ENCODE results near the gene PRSS8. TPM values are rescaled to one million over a fixed set of nuclear protein-coding genes. Genes with fewer than 3 reads are reported as not detected.
"Not testable (repeated sequence)": the region's sequence is repeated elsewhere in the genome, so short reads cannot be mapped to it uniquely, and the experiment has no call there.

PRSS8 gene
- polyA plus RNA-seq, 1 donor, result 0.09 TPM

DNA sequence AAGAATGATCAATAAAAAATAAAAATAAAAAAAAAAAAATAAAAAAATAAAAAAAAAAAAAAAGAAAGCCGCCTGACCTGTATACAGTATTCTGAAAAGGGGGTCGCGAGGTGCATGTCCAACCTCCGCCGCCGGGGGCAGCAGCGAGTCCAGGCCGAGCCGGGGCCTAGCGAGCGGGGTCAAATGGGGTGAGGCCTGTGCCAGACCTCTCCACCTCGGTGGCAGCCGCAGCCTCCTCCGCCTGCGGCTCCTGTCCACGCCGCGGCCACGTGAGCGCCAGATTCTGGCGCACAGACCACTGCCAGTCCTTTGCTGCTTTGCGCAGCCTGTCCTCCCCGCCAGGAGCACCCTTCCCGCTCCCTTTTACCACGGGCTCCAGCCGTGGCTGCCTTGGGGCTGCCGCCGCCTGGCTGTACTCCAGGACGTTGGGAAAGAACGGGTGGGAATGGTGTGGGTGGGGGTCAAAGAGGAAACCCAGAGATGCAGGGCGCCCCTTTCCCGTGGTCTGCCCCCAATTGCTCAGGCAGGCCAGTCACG, 29.8 kb downstream of the PRSS8 start:
- no peak for DNase-seq (ENCODE audit: low read depth)

DNA sequence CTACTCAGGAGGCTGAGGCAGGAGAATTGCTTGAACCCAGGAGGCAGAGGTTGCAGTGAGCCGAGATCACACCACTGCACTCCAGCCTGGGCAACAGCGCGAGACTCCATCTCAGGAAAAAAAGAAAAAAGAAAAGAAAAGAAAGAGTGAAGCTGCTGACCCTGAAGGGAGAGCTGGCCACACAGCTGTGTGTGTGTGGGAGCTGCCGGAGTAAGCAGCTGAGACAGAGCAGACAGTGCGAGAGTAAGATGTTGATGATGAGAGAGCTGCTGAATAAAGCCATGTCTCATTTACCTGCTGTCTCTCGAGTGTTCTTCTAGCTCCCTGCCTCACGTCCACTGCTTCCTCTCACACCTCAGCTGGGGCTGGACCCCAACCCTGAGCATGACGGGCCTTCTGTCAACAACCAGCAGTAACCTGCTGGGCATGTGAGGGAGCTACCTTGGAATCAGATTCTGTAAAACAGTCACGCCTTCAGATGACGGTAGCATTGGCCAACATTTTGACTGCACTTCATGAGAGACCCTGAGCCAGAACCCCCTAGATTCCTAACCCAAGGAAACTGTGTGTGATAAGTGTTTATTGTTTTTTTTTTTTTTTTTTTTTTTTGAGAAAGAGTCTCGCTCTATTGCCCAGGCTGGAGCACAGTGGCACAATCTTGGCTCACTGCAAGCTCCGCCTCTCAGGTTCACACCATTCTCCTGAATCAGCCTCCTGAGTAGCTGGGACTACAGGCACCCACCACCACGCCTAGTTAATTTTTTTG, 34.5 kb downstream of the PRSS8 start:
- DNase-seq (ENCODE audit: low read depth), result not testable (repeated sequence)

DNA sequence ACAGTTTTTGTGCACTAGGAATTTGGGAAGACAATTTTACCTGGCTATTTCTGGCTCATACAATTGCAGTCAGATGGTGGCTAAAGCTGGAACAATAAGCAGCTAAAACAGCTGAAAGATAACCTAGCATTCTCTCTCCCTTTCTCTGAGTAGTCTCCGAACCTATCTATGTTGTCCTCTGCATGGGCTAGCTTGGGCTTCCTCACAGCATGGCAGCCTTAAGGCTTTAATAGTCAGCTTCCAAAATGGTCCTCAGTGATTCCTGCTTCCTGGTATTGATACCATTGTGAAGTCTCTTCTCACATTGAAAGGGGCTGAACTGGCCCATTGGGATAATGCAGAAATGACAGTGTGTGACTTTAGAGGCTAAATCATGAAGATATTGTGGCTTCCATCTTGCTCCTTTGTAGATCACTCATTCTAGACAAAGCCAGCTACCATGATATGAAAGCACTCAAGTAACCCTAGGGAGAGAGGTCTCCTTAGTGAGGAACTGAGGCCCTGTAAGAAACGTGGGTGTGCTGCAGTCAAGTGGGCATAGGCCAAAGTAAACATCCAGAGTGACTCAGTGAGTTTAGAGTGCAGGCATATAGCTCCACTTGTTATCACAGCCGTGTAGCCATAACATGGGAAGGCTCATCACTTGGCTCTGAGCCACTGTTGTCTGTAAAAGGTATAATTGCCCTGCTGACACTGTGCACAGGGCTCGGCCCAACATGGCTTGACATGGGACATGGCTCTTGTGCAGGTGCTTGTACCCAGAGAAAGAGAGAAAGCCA, 35.5 kb downstream of the PRSS8 start:
- DNase-seq (ENCODE audit: low read depth), result no peak

DNA sequence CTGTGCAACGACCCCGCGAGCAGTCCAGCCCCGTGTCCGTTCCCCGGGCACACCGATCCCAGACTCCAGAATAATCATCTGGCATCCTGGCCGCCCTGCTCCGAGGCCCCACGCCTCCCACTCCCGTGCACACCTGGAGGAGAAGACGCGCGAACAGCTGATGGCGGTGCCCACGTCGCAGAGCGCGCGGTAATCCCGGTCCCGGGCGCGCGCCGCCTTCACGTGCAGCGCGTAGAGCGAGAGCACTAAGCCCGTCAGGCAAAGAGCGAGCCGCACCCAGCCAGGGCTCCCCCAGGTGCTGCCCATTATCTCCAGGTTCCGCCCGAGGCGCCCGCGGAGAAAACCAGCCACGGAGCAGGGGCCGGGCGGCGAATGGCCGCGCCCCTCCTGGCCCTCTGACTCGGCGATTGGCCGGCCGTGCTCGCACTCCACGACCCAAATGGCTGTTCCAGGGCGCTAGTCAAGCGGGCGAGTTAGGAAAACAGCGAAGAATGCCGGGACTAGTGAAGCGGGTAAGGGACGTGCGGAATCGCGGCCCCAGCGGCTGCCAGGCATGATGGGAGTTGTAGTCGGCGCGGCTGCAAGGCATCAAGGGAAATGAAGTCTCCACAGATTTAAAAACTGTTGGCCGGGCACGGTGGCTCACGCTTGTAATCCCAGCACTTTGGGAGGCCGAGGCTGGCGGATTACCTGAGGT, 41.0 kb downstream of the PRSS8 start, which contains the start of gene VKORC1:
Gene VKORC1, minus strand, starts transcription at position 374 of the 697 bp plus-strand sequence. Its CDS starts 68 bp downstream, at position 306.
- peak; percentile 88 for DNase-seq (ENCODE audit: low read depth)

DNA sequence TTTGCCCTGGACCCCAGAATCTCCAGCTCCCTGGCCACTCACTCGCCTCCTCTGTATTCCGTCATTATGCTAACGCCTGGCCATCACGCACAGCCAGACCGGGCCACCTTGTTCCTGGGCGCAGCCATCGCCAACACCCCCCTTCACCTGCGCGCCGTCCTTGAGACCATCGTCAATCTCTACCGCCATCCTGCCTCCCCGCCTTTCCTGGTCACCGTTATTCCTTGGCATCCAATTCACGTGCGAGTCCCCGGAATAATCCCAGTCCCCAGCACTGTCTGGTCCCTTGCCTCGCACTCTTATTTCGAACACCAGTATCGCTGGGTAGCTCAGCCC, 41.5 kb downstream of the PRSS8 start:
- DNase-seq (ENCODE audit: low read depth), result no peak

- no peak for DNase-seq (ENCODE audit: low read depth)
Observed at GRCh38 chr16:31093132-31093703, 42.3 kb downstream of the PRSS8 start.

- DNase-seq (ENCODE audit: low read depth), result no peak
Observed at GRCh38 chr16:31092330-31092729, 43.2 kb downstream of the PRSS8 start.

GRCh38 chr16:31090540-31090939, 45.0 kb downstream of the PRSS8 start:
- no peak for DNase-seq (ENCODE audit: low read depth)

- DNase-seq (ENCODE audit: low read depth), result no peak
Observed at GRCh38 chr16:31089199-31089598, 46.3 kb downstream of the PRSS8 start.

GRCh38 chr16:31088459-31089183, 46.9 kb downstream of the PRSS8 start, which contains the start of gene PRSS53:
Gene PRSS53, minus strand, starts transcription at chr16:31088943. Its CDS starts 134 bp downstream, at chr16:31088809.
- DNase-seq (ENCODE audit: low read depth), result no peak

- no peak for DNase-seq (ENCODE audit: low read depth)
Observed at GRCh38 chr16:31087971-31088370, 47.6 kb downstream of the PRSS8 start.

GRCh38 chr16:31087481-31087880, 48.0 kb downstream of the PRSS8 start:
- no peak for DNase-seq (ENCODE audit: low read depth)

DNA sequence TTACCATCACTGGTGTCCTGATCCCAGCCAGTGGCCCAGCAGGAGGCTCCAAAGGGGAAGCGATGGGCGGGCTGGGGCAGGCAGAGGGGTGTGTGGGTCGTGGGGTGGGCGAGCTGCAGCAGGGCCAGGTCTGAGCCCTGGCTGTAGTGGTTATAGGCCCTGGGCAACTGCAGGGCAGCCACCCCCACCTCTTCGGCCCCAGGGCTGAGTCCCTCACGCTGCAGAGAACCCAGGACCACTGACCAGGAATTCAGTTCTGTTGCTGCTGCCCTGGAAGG, 49.0 kb downstream of the PRSS8 start:
- DNase-seq (ENCODE audit: low read depth), result no peak

DNA sequence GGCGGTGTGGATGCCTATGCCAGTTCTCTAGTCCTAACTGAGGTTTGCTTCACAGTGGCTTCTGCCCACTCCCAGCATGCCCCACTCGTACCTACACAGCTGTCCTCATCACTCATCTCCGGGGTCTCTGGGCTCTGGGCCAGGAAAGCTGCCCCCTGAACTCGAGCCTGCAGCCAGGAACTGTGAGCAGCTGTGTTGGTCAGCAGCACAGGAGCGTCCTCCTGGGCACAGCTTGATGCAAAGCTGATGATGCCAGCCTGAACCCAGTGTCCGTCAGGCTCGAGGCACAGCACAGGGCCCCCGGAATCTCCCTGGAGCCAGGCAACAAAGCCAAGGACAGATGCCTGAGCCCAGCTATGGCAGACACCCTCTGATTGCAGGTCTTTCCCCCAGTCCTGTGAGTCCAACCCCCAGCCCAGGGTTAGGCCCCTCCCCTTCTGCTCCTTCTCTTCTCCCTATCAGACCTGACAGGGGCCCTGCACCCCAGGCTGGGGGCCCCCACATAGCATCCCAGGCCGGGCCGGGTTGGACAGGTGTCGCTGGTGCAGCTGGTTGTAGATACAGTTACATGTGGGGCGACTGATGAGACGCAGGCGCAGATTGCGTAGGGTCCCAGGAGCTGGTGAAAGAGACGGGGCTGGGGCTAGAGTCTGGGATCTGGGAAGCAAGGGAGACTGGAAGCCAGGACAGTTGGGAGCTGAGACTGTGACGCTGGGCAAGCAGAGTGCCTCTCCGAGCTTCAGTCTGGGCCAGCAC, 49.5 kb downstream of the PRSS8 start:
- no peak for DNase-seq (ENCODE audit: low read depth)

DNA sequence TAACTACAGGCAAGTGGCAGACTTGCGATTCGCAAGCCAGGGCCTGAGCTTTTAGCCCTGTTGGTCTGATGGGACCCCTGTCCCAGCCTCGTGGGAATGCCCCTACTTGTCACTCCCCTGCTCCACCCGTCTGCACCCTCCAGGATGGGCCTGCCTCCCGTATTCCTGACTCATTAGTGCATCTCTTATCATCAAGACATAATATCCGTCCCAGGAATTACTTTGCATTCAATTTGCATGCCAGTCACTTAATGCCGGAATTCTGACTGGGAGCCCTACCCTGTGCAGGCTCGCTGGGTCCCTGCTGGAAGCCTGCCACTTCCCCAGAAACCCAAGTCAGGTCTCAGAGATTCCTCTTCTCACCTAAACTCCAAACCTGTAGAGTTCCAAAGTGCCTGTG, 50.1 kb downstream of the PRSS8 start:
- no peak for DNase-seq (ENCODE audit: low read depth)

DNA sequence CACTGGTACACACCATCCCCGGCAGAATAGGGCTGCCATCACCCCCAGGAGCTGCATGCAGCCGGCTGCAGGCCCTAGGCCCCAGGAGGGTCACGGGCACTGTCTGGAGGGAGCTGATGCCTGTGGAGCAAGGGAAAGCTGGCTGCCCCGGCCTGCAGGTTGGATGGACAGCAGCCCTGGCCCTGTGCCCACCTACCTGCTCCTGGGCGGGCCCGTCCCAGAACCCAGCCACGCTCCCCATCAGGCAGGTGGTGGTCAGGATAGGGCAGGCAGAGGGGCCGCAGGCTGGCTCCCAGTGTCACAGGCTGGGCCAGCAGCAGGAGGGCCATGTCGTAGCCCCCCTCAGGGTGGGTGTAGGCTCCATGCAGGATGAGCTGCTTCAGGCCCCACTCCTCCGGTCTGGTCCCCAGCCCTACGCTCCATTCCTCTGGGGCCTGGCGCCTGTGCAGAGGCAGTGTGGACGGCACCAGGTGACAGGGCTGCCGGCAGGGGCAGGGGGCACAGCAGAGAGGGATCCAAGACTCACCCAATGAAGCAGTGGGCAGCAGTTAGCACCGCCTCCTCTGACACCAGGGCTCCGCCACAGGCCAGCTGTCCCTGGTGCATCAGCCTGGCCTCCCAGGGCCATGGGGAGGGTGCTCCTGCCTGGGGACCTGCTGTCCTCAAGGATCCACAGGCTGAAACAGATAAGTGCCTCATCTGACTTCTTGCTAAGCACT, 50.8 kb downstream of the PRSS8 start:
- no peak for DNase-seq (ENCODE audit: low read depth)

DNA sequence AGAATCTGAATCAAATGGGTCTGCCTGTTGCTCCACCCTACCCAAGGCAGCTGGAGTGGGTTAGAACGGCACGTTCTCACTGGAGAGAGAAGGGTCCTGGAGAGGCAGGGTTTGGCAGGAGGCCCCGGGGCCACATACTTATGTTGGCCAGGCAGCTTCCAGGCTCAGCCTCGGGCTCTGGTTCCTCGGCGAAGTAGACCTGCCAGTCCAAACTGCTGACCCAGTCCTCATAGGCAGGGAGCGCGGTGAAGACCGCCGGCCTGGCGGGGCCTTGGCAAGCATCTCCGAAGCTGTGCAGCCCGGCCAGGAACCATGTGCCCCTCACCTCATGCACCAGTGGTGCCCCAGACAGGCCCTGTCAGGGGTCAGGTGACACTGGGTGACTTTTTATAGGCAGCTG, 51.5 kb downstream of the PRSS8 start:
- no peak for DNase-seq (ENCODE audit: low read depth)

- DNase-seq (ENCODE audit: low read depth), result no peak
Observed at GRCh38 chr16:31083556-31083955, 52.0 kb downstream of the PRSS8 start.

GRCh38 chr16:31083081-31083480, 52.4 kb downstream of the PRSS8 start:
- DNase-seq (ENCODE audit: low read depth), result no peak

Measured in forelimb muscle (tissue), 1 donor.